K562 (cell line): ENCODE results near the gene TFAP2E. TPM values are rescaled to one million over a fixed set of nuclear protein-coding genes. Genes with fewer than 3 reads are reported as not detected.

Source experiments
- CEBPG ChIP-seq, 3 experiments: fragments of 200-800 bp in 1 of 3; sonication (Bioruptor generic) in 1 of 3; sonication (generic) in 1 of 3; formaldehyde crosslinking in 1 of 3; IDR thresholded peaks in 2 of 3; conservative IDR thresholded peaks in 1 of 3; 2 replicates each; pipeline versions ENCODE4 v1.6.1 to v1.8.0; 2016 to 2022; ENCODE audit warnings: missing compliant biosample characterization in 2 of 3, missing genetic modification characterization in 2 of 3, mild to moderate bottlenecking in 1 of 3, missing genetic modification reagents in 1 of 3
- GABPB1 ChIP-seq: sonication (generic); formaldehyde crosslinking; IDR thresholded peaks from 2 replicates; pipeline ENCODE4 v1.8.0; 2022; ENCODE audit warnings: mild to moderate bottlenecking, missing genetic modification reagents
- HEY1 ChIP-seq: fragments of 250-450 bp; sonication (Bioruptor Pico); IDR thresholded peaks from 2 replicates; pipeline ENCODE4 v1.5.0; 2020; ENCODE audit warnings: mild to moderate bottlenecking, moderate library complexity, borderline replicate concordance
- HMGN3 ChIP-seq: IDR thresholded peaks from 2 replicates; pipeline ENCODE4 v1.6.1; 2011; ENCODE audit warnings: borderline replicate concordance, low read depth, mild to moderate bottlenecking, mixed read lengths, low read length; ENCODE audit not compliant: insufficient read length; ENCODE audit errors: extremely low read depth
- HSF4 ChIP-seq: fragments of 250-450 bp; sonication (Bioruptor Pico); IDR thresholded peaks from 2 replicates; pipeline ENCODE4 v2.1.2; 2022; ENCODE audit warnings: mild to moderate bottlenecking, moderate library complexity, borderline replicate concordance
- L3MBTL2 ChIP-seq: fragments of 450-650 bp; IDR thresholded peaks from 2 replicates; pipeline ENCODE4 v1.6.1; 2016; ENCODE audit warnings: mild to moderate bottlenecking, moderate library complexity
- POLR2AphosphoS5 ChIP-seq: IDR thresholded peaks from 2 replicates; pipeline ENCODE4 v1.6.1; 2011; ENCODE audit warnings: mild to moderate bottlenecking, low read depth, low read length, moderate library complexity; ENCODE audit not compliant: control insufficient read depth, insufficient read depth
- SIN3B ChIP-seq: fragments of 450-650 bp; IDR thresholded peaks from 2 replicates; pipeline ENCODE4 v1.6.1; 2017; ENCODE audit warnings: low read depth, mild to moderate bottlenecking, moderate library complexity
- SMARCA5 ChIP-seq: fragments of 450-650 bp; IDR thresholded peaks from 2 replicates; pipeline ENCODE4 v1.6.1; 2016
- SMARCC2 ChIP-seq: fragments of 450-650 bp; IDR thresholded peaks from 2 replicates; pipeline ENCODE4 v1.6.1; 2017; ENCODE audit warnings: antibody characterized with exemption, moderate library complexity, mild to moderate bottlenecking, low read depth
- STAT5A ChIP-seq: IDR thresholded peaks from 2 replicates; pipeline ENCODE4 v1.6.1; 2012; ENCODE audit warnings: low read length, inconsistent platforms, borderline replicate concordance
- U2AF1 ChIP-seq: fragments of 200-400 bp; formaldehyde crosslinking; optimal IDR thresholded peaks from 2 replicates; pipeline ENCODE3; 2017; ENCODE audit warnings: mild to moderate bottlenecking, low read depth, low read length, moderate library complexity
- ZBTB8A ChIP-seq: fragments of 450-650 bp; IDR thresholded peaks from 2 replicates; pipeline ENCODE4 v1.6.1; 2018; ENCODE audit warnings: mild to moderate bottlenecking, moderate library complexity; ENCODE audit not compliant: partially characterized antibody
- ZNF165 ChIP-seq: fragments of 250-450 bp; sonication (Bioruptor Pico); IDR thresholded peaks from 2 replicates; pipeline ENCODE4 v1.4.0; 2020; ENCODE audit warnings: borderline replicate concordance
- polyA plus RNA-seq, 8 experiments: library from polyadenylated mRNA; depleted of rRNA in 4 of 8; stranded (reverse) in 5 of 8; unstranded in 3 of 8; fragments of >200 nt; fragmentation: Nextera tagmentation in 2 of 8; fragmentation: Illumina TruSeq in 1 of 8; extraction: Ambion mirVana in 2 of 8; extraction: Trizol in 1 of 8; gene quantifications; 2 replicates each; pipeline versions ENCODE4 v1.2.1 to v1.2.3, GENCODE V29; 2011 to 2014; ENCODE audit warnings: inconsistent platforms in 1 of 8, missing spikeins in 1 of 8
- total RNA-seq, 7 experiments: library from RNA; depleted of rRNA in 6 of 7; stranded (reverse); fragments of >200 nt in 6 of 7; fragmentation: Illumina TruSeq in 2 of 7; extraction: Trizol in 2 of 7; gene quantifications; 2 replicates each; pipeline versions ENCODE4 v1.2.1 to v1.2.3, GENCODE V29; 2011 to 2021; ENCODE audit warnings: low replicate concordance in 1 of 7
- TF ChIP-seq, protein P1 (sequence below): fragments of 450-650 bp; IDR thresholded peaks from 2 replicates; pipeline ENCODE4 v1.6.1; 2018; ENCODE audit warnings: mild to moderate bottlenecking, low read depth; ENCODE audit not compliant: partially characterized antibody
- TF ChIP-seq, protein P2 (sequence below), 2 experiments: fragments of 450-650 bp in 1 of 2; sonication (generic) in 1 of 2; formaldehyde crosslinking in 1 of 2; IDR thresholded peaks in 1 of 2; conservative IDR thresholded peaks in 1 of 2; 2 replicates each; pipeline versions ENCODE4 v1.6.1 to v1.8.1; 2016 to 2023; ENCODE audit warnings: mild to moderate bottlenecking in 2 of 2, moderate library complexity in 2 of 2, inconsistent platforms in 1 of 2, missing genetic modification reagents in 1 of 2
- TF ChIP-seq, protein P3 (sequence below), 2 experiments: IDR thresholded peaks; 2 replicates each; pipeline ENCODE4 v1.6.1; 2011; ENCODE audit warnings: borderline replicate concordance in 1 of 2, control low read depth in 1 of 2, low read depth in 1 of 2, low read length in 1 of 2, mild to moderate bottlenecking in 1 of 2, mixed read lengths in 1 of 2, moderate library complexity in 1 of 2; ENCODE audit not compliant: insufficient read depth in 1 of 2, insufficient read length in 1 of 2, poor library complexity in 1 of 2, severe bottlenecking in 1 of 2; ENCODE audit errors: extremely low read depth in 1 of 2
- TF ChIP-seq, protein P4 (sequence below): fragments of 250-450 bp; sonication (Bioruptor Pico); IDR thresholded peaks from 2 replicates; pipeline ENCODE4 v1.9.0; 2021; ENCODE audit warnings: mild to moderate bottlenecking, inconsistent platforms

TFAP2E gene
- total and polyA plus RNA-seq, 9 of the 15 experiments (the other 6 are each of a cell fraction or from before 2014, with no cell fraction given), result 0.03 to 0.11 (median 0.07) TPM; not detected in 4

DNA sequence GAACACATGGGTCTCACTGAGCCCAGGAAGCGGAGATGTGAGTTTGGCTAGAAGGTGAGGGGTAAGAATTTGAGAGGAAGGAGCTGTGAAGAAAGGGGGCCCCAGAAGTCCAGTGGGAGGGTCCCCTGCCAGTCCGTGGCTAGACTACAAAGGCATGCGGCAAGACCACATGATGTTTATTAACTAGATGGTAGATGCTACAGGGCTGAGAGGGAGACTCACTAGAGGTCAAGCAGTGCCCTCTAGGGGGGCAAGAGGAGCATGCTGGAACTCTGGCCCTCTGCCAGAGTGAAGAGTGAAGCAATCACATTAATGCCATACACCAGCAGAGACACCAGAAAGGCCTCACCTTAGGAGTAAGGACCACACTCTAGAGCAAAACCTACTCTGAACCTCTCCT lies 28.1 kb upstream of the TFAP2E start (continued):
- TF ChIP-seq STAT5A (no peak), ZBTB8A (no peak), HSF4 (CRISPR knock-in tag) (no peak), GABPB1 (CRISPR knock-in tag) (no peak), L3MBTL2 (peak; percentile 41; the same call in 1 of the 2 replicates), SMARCA5 (no peak), U2AF1 (no peak), SIN3B (no peak), HEY1 (CRISPR knock-in tag) (no peak), HMGN3 (no peak), POLR2AphosphoS5 (peak; percentile 42; the same call in 1 of the 2 replicates), SMARCC2 (no peak), CEBPG (CRISPR knock-in tag; IDR thresholded peaks at IDR 0.05) (peak; percentile 93), CEBPG (tag; conservative IDR thresholded peaks at IDR 0.05 in 1 of 2, IDR thresholded peaks at IDR 0.05 in 1 of 2) (peak; percentile 87 to 93), ZNF165 (no peak)
- TF ChIP-seq, protein P1, sequence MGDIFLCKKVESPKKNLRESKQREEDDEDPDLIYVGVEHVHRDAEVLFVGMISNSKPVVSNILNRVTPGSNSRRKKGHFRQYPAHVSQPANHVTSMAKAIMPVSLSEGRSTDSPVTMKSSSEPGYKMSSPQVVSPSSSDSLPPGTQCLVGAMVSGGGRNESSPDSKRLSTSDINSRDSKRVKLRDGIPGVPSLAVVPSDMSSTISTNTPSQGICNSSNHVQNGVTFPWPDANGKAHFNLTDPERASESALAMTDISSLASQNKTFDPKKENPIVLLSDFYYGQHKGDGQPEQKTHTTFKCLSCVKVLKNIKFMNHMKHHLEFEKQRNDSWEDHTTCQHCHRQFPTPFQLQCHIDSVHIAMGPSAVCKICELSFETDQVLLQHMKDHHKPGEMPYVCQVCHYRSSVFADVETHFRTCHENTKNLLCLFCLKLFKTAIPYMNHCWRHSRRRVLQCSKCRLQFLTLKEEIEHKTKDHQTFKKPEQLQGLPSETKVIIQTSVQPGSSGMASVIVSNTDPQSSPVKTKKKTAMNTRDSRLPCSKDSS, result no peak
- TF ChIP-seq, protein P2, sequence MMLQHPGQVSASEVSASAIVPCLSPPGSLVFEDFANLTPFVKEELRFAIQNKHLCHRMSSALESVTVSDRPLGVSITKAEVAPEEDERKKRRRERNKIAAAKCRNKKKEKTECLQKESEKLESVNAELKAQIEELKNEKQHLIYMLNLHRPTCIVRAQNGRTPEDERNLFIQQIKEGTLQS (IDR thresholded peaks at IDR 0.05), result 0 out of 2 replicates have a peak, but pooled peaks have one; percentile 36
- TF ChIP-seq, protein P2 (CRISPR knock-in tag; conservative IDR thresholded peaks at IDR 0.05), result no peak
- TF ChIP-seq, protein P3, sequence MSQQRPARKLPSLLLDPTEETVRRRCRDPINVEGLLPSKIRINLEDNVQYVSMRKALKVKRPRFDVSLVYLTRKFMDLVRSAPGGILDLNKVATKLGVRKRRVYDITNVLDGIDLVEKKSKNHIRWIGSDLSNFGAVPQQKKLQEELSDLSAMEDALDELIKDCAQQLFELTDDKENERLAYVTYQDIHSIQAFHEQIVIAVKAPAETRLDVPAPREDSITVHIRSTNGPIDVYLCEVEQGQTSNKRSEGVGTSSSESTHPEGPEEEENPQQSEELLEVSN (IDR thresholded peaks at IDR 0.05; ENCODE audit: borderline replicate concordance in 1 of 2, extremely low read depth in 1 of 2, insufficient read depth in 1 of 2, insufficient read length in 1 of 2, low read depth in 1 of 2, low read length in 1 of 2, poor library complexity in 1 of 2, severe bottlenecking in 1 of 2), result peak in 1 of 2 experiments; percentile 14
- TF ChIP-seq, protein P4, sequence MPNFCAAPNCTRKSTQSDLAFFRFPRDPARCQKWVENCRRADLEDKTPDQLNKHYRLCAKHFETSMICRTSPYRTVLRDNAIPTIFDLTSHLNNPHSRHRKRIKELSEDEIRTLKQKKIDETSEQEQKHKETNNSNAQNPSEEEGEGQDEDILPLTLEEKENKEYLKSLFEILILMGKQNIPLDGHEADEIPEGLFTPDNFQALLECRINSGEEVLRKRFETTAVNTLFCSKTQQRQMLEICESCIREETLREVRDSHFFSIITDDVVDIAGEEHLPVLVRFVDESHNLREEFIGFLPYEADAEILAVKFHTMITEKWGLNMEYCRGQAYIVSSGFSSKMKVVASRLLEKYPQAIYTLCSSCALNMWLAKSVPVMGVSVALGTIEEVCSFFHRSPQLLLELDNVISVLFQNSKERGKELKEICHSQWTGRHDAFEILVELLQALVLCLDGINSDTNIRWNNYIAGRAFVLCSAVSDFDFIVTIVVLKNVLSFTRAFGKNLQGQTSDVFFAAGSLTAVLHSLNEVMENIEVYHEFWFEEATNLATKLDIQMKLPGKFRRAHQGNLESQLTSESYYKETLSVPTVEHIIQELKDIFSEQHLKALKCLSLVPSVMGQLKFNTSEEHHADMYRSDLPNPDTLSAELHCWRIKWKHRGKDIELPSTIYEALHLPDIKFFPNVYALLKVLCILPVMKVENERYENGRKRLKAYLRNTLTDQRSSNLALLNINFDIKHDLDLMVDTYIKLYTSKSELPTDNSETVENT, result no peak
